ENCODE results near the gene UPK3B.
"Not testable (repeated sequence)": the region's sequence is repeated elsewhere in the genome, so short reads cannot be mapped to it uniquely, and the experiment has no call there.

DNA sequence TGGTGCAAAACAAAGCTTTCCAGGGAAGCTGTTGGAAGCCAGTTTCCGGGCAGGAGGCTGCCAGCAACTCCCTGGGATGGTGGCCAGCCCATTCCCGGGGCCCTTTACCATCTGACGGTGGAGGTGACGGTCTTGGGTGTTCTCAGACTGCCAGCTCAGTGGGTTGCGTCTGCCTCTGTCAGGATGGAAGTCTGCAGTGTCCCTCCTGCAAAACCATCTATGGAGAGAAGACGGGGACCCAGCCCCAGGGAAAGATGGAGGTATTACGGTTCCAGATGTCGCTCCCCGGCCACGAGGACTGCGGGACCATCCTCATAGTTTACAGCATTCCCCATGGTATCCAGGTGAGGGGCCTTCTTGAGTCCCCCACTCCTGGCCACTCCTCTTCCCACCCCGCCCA lies 7.1 kb upstream of the UPK3B start:
- TF ChIP-seq, protein P1, sequence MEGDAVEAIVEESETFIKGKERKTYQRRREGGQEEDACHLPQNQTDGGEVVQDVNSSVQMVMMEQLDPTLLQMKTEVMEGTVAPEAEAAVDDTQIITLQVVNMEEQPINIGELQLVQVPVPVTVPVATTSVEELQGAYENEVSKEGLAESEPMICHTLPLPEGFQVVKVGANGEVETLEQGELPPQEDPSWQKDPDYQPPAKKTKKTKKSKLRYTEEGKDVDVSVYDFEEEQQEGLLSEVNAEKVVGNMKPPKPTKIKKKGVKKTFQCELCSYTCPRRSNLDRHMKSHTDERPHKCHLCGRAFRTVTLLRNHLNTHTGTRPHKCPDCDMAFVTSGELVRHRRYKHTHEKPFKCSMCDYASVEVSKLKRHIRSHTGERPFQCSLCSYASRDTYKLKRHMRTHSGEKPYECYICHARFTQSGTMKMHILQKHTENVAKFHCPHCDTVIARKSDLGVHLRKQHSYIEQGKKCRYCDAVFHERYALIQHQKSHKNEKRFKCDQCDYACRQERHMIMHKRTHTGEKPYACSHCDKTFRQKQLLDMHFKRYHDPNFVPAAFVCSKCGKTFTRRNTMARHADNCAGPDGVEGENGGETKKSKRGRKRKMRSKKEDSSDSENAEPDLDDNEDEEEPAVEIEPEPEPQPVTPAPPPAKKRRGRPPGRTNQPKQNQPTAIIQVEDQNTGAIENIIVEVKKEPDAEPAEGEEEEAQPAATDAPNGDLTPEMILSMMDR (IDR thresholded peaks at IDR 0.05; ENCODE audit: low read depth, low read length, poor library complexity, severe bottlenecking): not testable (repeated sequence)
- TF ChIP-seq EZH2phosphoT487 (IDR thresholded peaks at IDR 0.05; ENCODE audit: borderline replicate concordance, low read length): not testable (repeated sequence)

Data from DOHH2 (cell line).